Brain microvascular endothelial cell (primary cell): ENCODE results near the gene DNAJC21.

Experiments used
- DNase-seq: peaks from one replicate; pipeline ENCODE4 v3.0.0-alpha.2; 2020
- H3K27ac ChIP-seq: fragments of 250-450 bp; sonication (Bioruptor Pico); 2 replicates; pipeline ENCODE4 v1.5.1; 2020; ENCODE audit warnings: mild to moderate bottlenecking, moderate library complexity
- H3K27me3 ChIP-seq: fragments of 250-450 bp; sonication (Bioruptor Pico); replicated peaks from 2 replicates; pipeline ENCODE4 v1.5.1; 2020; ENCODE audit warnings: mild to moderate bottlenecking
- H3K36me3 ChIP-seq: fragments of 250-450 bp; sonication (Bioruptor Pico); replicated peaks from 2 replicates; pipeline ENCODE4 v1.5.1; 2020; ENCODE audit warnings: mild to moderate bottlenecking
- H3K4me3 ChIP-seq: 2 replicates; pipeline ENCODE4 v1.5.1; 2011; ENCODE audit warnings: low read depth, mild to moderate bottlenecking, control low read depth, low read length, moderate library complexity
- in situ Hi-C: cut with HindIII; loops from 2 replicates; pipeline ENCODE4 v1.10.0; 2017; ENCODE audit warnings: low sequenced_read_pairs, low pct_ligation_motif_present
- TF ChIP-seq, protein P1 (sequence below): IDR thresholded peaks from 2 replicates; pipeline ENCODE4 v1.5.1; 2011; ENCODE audit warnings: low read depth, mild to moderate bottlenecking, moderate library complexity, low read length, control low read depth, inconsistent platforms; ENCODE audit errors: missing control alignments

DNAJC21 gene

DNA sequence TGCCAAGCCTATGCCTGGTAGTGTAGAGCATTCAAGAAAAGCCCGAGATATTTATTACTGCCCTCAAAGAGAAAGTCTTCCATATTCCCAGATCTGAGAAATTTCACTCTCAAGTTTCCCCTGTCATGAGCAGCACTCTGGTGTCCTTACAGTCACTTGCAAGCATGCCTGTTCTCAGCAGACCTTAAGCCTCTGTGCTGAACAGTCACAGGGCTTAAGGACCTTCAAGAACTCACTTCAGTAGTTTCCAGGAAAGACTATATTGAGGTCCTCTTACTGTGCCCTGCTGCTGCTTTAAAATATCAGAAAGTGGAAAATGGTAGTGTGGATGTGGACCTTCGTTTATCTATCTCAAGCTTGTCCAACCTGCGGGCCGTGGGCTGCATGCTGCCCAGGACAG lies 53.5 kb downstream of the DNAJC21 start:
- in situ Hi-C loops: no loop called here
- no peaks in the 10 kb centered on the region for H3K36me3 ChIP-seq
- no peak overlapping the region for H3K27ac ChIP-seq
- no peaks in the 10 kb centered on the region for H3K27me3 ChIP-seq
- H3K4me3 ChIP-seq: no peak overlapping the region
- TF ChIP-seq, protein P1, sequence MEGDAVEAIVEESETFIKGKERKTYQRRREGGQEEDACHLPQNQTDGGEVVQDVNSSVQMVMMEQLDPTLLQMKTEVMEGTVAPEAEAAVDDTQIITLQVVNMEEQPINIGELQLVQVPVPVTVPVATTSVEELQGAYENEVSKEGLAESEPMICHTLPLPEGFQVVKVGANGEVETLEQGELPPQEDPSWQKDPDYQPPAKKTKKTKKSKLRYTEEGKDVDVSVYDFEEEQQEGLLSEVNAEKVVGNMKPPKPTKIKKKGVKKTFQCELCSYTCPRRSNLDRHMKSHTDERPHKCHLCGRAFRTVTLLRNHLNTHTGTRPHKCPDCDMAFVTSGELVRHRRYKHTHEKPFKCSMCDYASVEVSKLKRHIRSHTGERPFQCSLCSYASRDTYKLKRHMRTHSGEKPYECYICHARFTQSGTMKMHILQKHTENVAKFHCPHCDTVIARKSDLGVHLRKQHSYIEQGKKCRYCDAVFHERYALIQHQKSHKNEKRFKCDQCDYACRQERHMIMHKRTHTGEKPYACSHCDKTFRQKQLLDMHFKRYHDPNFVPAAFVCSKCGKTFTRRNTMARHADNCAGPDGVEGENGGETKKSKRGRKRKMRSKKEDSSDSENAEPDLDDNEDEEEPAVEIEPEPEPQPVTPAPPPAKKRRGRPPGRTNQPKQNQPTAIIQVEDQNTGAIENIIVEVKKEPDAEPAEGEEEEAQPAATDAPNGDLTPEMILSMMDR: no peak
- DNase-seq: no peak

DNA sequence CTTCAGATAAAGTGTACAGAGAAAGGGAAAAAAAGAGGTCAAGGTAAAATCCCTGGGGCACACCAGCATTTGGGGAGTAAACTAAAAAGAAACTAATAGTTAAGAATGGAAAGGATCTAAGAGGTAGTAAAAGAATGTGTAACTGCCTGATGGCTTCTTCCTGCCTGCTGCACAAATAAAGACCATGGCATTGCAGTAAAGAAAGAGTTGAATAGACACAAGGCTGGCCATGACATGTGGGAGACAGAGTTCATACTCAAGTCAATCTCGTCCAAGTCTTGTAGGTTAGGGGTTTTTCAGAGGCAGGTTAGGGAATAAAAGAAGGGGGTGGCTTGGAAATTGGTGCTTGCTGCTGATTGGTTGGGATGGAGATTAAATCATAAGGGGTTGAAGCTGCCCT lies 57.6 kb downstream of the DNAJC21 start:
- Histone ChIP-seq H3K4me3 (no peak overlapping the region), H3K27ac (no peak overlapping the region), H3K36me3 (no peaks in the 10 kb centered on the region), H3K27me3 (no peaks in the 10 kb centered on the region)
- in situ Hi-C loops: no loop called here
- TF ChIP-seq, protein P1: no peak
- no peak for DNase-seq

DNA sequence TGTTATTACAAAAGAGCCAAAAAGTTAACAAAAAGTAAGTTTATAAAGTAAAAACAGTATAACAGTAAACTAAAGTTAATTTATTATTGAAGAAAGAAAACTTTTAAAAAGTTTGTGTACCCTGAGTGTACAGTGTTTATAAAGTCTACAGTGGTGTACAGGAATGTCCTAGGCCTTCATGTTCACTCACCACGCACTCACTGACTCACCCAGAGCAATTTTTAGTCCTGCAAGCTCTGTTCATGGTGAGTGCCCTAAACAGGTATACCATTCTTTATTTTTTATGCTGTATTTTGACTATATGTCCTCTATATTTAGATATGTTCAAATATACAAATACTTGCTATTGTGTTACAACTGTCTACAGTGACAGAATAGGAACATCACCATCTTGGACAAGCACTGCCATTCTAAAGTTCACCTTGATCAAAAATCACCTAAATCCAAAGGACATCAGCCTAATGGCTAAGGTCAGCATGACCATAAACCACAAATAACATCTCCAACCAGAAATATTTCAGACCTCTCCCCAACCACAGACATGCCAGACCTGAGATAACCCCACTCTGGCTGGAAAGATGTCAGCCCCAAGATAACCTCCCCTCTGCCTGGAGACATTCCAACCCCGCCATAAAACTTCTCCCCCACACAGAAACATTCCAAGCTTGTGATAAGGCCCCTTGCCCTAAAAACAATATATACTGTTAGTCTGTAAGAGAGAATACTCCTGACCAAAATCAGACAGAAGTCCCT lies 62.3 kb downstream of the DNAJC21 start:
- in situ Hi-C loops: no loop called here
- Histone ChIP-seq H3K4me3 (no peak overlapping the region), H3K27me3 (peaks cover 2% of the 10 kb centered on the region), H3K27ac (no peak overlapping the region), H3K36me3 (no peaks in the 10 kb centered on the region)
- DNase-seq: peak; percentile 66
- TF ChIP-seq, protein P1: no peak

DNA sequence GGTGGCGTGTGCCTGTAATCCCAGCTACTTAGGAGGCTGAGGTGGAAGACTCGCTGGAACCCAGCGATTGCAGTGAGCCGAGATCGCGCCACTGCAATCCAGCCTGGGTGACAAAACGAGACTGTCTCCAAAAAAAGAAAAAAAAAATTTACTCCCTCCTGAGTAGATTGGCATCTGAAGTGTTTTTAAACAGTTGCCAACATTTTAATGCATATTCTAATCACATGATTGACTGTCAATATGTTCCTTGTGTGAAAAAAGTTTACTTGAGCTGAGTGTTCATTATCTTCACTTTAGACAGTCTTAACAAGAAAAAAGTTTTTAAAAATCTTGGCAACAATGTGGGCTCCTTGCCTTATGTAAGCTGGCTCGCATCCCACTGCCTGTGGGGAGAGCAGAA lies 64.6 kb downstream of the DNAJC21 start:
- no peaks in the 10 kb centered on the region for H3K36me3 ChIP-seq
- no peak overlapping the region for H3K27ac ChIP-seq
- H3K27me3 ChIP-seq: peaks cover 2% of the 10 kb centered on the region
- no peak for DNase-seq
- H3K4me3 ChIP-seq: no peak overlapping the region
- TF ChIP-seq, protein P1: no peak
- in situ Hi-C loops: no loop called here

DNA sequence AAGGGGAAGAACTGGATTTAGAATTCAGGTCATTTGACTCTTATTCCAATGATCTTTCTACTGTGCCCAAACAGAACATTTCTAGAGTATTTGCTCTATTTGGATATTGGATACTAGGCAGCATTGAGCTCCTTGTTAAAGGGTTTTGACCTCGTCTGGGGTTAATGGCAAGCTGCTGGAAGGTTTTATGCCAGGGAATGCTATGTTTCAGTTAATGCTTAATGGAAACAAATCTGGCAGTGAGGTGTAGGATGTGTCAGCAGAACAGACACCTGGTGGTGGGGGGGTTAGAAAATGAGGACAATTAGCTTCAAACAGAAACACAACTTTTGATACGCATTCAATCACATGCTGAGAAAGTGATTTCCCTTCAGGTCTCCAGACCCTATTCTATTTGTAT lies 66.9 kb downstream of the DNAJC21 start:
- Histone ChIP-seq H3K4me3 (no peak overlapping the region), H3K36me3 (no peaks in the 10 kb centered on the region), H3K27me3 (peaks cover 2% of the 10 kb centered on the region), H3K27ac (no peak overlapping the region)
- no peak for DNase-seq
- TF ChIP-seq, protein P1: no peak
- in situ Hi-C loops: no loop called here
